Vagina (tissue), 2 donors: ENCODE data around the gene DNAH9.

Experiments
- CTCF ChIP-seq, 3 experiments: fragments of 450-650 bp in 2 of 3; fragments of 200-600 bp in 1 of 3; sonication (generic) in 1 of 3; IDR thresholded peaks; one replicate each; pipeline ENCODE4 v1.5.1; 2017 to 2019; ENCODE audit warnings: antibody characterized with exemption in 3 of 3, mild to moderate bottlenecking in 2 of 3, moderate library complexity in 2 of 3
- POLR2A ChIP-seq, 2 donors: fragments of 450-650 bp; IDR thresholded peaks; one replicate each; pipeline ENCODE4 v1.6.1; 2017; ENCODE audit warnings: antibody characterized with exemption in 2 of 2, mild to moderate bottlenecking in 2 of 2, moderate library complexity in 2 of 2

GRCh38 chr17:11705111-11705510, 106.8 kb downstream of the DNAH9 start:
- TF ChIP-seq CTCF (IDR thresholded peaks at IDR 0.05): no peak
- TF ChIP-seq POLR2A (IDR thresholded peaks at IDR 0.05): no peak
